HL-60 (cell line): ENCODE measurements around the gene MICU1.

Source experiments
- DNase-seq, 2 experiments: peaks; one replicate each; pipeline ENCODE4 v3.0.0-alpha.2; 2010 to 2020; ENCODE audit warnings: low read depth in 1 of 2, low spot score in 1 of 2
- H3K27ac ChIP-seq: fragments of 250-450 bp; sonication (Bioruptor Pico); replicated peaks from 2 replicates; pipeline ENCODE4 v1.5.1; 2020; ENCODE audit warnings: mild to moderate bottlenecking, moderate library complexity
- H3K27me3 ChIP-seq: fragments of 250-450 bp; sonication (Bioruptor Pico); 2 replicates; pipeline ENCODE4 v1.5.1; 2021; ENCODE audit warnings: mild to moderate bottlenecking, moderate library complexity; ENCODE audit not compliant: insufficient read depth, poor library complexity, severe bottlenecking
- H3K4me3 ChIP-seq: replicated peaks from 2 replicates; pipeline ENCODE4 v1.5.1; 2011; ENCODE audit warnings: mild to moderate bottlenecking, control low read depth, low read length; ENCODE audit not compliant: insufficient read depth
- GABPA ChIP-seq: IDR thresholded peaks from 2 replicates; pipeline ENCODE4 v1.6.1; 2012; ENCODE audit warnings: low read depth
- POLR2AphosphoS5 ChIP-seq: IDR thresholded peaks from 2 replicates; pipeline ENCODE4 v1.6.1; 2012; ENCODE audit warnings: low read depth
- REST ChIP-seq: IDR thresholded peaks from 2 replicates; pipeline ENCODE4 v1.6.1; 2012; ENCODE audit warnings: low read depth; ENCODE audit not compliant: insufficient replicate concordance
- SPI1 ChIP-seq: IDR thresholded peaks from 2 replicates; pipeline ENCODE4 v1.6.1; 2012; ENCODE audit warnings: low read depth, mild to moderate bottlenecking, borderline replicate concordance
- TF ChIP-seq, protein P1 (sequence below): IDR thresholded peaks from one replicate; pipeline ENCODE4 v1.5.1; 2011; ENCODE audit warnings: low read length, control low read depth, inconsistent platforms; ENCODE audit not compliant: insufficient read depth

MICU1 gene

GRCh38 chr10:72364239-72364777, 261.6 kb downstream of the MICU1 start:
- Histone ChIP-seq H3K27me3 (no peaks in the 10 kb centered on the region), H3K4me3 (no peak overlapping the region), H3K27ac (peak overlapping the region; percentile 39)
- DNase-seq: peak; percentile 87 to 92
- peak; percentile 71; the same call in 1 of the 2 replicates for TF ChIP-seq SPI1
- TF ChIP-seq, protein P1, sequence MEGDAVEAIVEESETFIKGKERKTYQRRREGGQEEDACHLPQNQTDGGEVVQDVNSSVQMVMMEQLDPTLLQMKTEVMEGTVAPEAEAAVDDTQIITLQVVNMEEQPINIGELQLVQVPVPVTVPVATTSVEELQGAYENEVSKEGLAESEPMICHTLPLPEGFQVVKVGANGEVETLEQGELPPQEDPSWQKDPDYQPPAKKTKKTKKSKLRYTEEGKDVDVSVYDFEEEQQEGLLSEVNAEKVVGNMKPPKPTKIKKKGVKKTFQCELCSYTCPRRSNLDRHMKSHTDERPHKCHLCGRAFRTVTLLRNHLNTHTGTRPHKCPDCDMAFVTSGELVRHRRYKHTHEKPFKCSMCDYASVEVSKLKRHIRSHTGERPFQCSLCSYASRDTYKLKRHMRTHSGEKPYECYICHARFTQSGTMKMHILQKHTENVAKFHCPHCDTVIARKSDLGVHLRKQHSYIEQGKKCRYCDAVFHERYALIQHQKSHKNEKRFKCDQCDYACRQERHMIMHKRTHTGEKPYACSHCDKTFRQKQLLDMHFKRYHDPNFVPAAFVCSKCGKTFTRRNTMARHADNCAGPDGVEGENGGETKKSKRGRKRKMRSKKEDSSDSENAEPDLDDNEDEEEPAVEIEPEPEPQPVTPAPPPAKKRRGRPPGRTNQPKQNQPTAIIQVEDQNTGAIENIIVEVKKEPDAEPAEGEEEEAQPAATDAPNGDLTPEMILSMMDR: peak; percentile 98
- TF ChIP-seq REST: no peak
- TF ChIP-seq POLR2AphosphoS5: peak; percentile 84

GRCh38 chr10:72356987-72357386, 268.9 kb downstream of the MICU1 start:
- no peak overlapping the region for H3K27ac ChIP-seq
- no peak overlapping the region for H3K4me3 ChIP-seq
- no peaks in the 10 kb centered on the region for H3K27me3 ChIP-seq
- no peak for DNase-seq
- TF ChIP-seq REST (no peak), SPI1 (no peak)
- TF ChIP-seq, protein P1: no peak

- no peak for DNase-seq
- Histone ChIP-seq H3K4me3 (no peak overlapping the region), H3K27me3 (no peaks in the 10 kb centered on the region), H3K27ac (no peak overlapping the region)
- TF ChIP-seq REST: no peak
- no peak for TF ChIP-seq GABPA
- TF ChIP-seq POLR2AphosphoS5: no peak
- TF ChIP-seq, protein P1: no peak
- TF ChIP-seq SPI1: no peak
Observed at GRCh38 chr10:72356115-72356514, 269.8 kb downstream of the MICU1 start.
